HG02943 (cell line): ENCODE data around the gene SLC5A1.

ENCODE experiments used
- ATAC-seq: cut with Tn5 transposase; IDR thresholded peaks from one replicate; pipeline ENCODE4 v1.9.1; 2021; ENCODE audit warnings: mild to moderate bottlenecking, low read depth, moderate library complexity; ENCODE audit not compliant: unreplicated experiment

Gene SLC5A1

GRCh38 chr22:32042924-32043323 lies at the start of gene SLC5A1:
Gene SLC5A1, plus strand, starts transcription at chr22:32043261. Its CDS starts 21 bp downstream, at chr22:32043282.
- no peak for ATAC-seq

- no peak for ATAC-seq
Observed at GRCh38 chr22:31995046-31995445, 48.0 kb upstream of the SLC5A1 start.

- no peak for ATAC-seq
Observed at GRCh38 chr22:31995807-31996206, 47.3 kb upstream of the SLC5A1 start.

- ATAC-seq: no peak
Observed at GRCh38 chr22:31998784-31999385, 44.2 kb upstream of the SLC5A1 start.

- no peak for ATAC-seq
Observed at GRCh38 chr22:32000181-32000580, 42.9 kb upstream of the SLC5A1 start.

- no peak for ATAC-seq
Observed at GRCh38 chr22:32005453-32005852, 37.6 kb upstream of the SLC5A1 start.

- ATAC-seq: no peak
Observed at GRCh38 chr22:32013200-32013599, 29.9 kb upstream of the SLC5A1 start.

- ATAC-seq: no peak
Observed at GRCh38 chr22:32016081-32016480, 27.0 kb upstream of the SLC5A1 start.

- no peak for ATAC-seq
Observed at GRCh38 chr22:32018056-32018455, 25.0 kb upstream of the SLC5A1 start.

GRCh38 chr22:32020117-32020516 lies 22.9 kb upstream of the SLC5A1 start:
- no peak for ATAC-seq

- no peak for ATAC-seq
Observed at GRCh38 chr22:32021716-32022115, 21.3 kb upstream of the SLC5A1 start.

- ATAC-seq: no peak
Observed at GRCh38 chr22:32023251-32023827, 19.7 kb upstream of the SLC5A1 start.

GRCh38 chr22:32024796-32025195 lies 18.3 kb upstream of the SLC5A1 start:
- no peak for ATAC-seq

GRCh38 chr22:32030518-32031247 lies 12.4 kb upstream of the SLC5A1 start:
- no peak for ATAC-seq

GRCh38 chr22:32031466-32031865 lies 11.6 kb upstream of the SLC5A1 start:
- ATAC-seq: no peak

- no peak for ATAC-seq
Observed at GRCh38 chr22:32034275-32034674, 8.8 kb upstream of the SLC5A1 start.

GRCh38 chr22:32037236-32037635 lies 5.8 kb upstream of the SLC5A1 start:
- no peak for ATAC-seq

GRCh38 chr22:32040324-32040904 lies 2.6 kb upstream of the SLC5A1 start:
- no peak for ATAC-seq

GRCh38 chr22:32043391-32043790 lies 330 bp downstream of the SLC5A1 start:
- no peak for ATAC-seq

GRCh38 chr22:32044477-32044876 lies 1.4 kb downstream of the SLC5A1 start:
- ATAC-seq: no peak

GRCh38 chr22:32044913-32045312 lies 1.9 kb downstream of the SLC5A1 start:
- ATAC-seq: no peak

GRCh38 chr22:32048069-32048468 lies 5.0 kb downstream of the SLC5A1 start:
- ATAC-seq: no peak
